Mucosa of descending colon (tissue), 3 donors: ENCODE measurements around the gene GABRR3. TPM values are rescaled to one million over a fixed set of nuclear protein-coding genes. Genes with fewer than 3 reads are reported as not detected.

Experiments used
- ATAC-seq: fragments of 200-7000 bp; cut with Tn5 transposase; one replicate; pipeline ENCODE4 v1.9.1; 2020; ENCODE audit warnings: mild to moderate bottlenecking, moderate library complexity
- DNase-seq, 3 donors: peaks; one replicate each; pipeline ENCODE4 v3.0.0-alpha.2; 2020
- H3K36me3 ChIP-seq: fragments of 200-600 bp; one replicate; pipeline ENCODE4 v1.8.0; 2021; ENCODE audit warnings: low read depth, mild to moderate bottlenecking
- H3K4me1 ChIP-seq: fragments of 200-600 bp; one replicate; pipeline ENCODE4 v1.8.0; 2021; ENCODE audit warnings: low read depth, mild to moderate bottlenecking
- H3K4me3 ChIP-seq: fragments of 200-600 bp; one replicate; pipeline ENCODE4 v1.8.0; 2021; ENCODE audit warnings: mild to moderate bottlenecking
- H3K9me3 ChIP-seq: fragments of 200-600 bp; one replicate; pipeline ENCODE4 v1.8.0; 2021; ENCODE audit warnings: mild to moderate bottlenecking
- intact Hi-C, 2 donors: fragments of 100-400 bp; cut with DNase I in 1 of 2; cut with micrococcal nuclease in 1 of 2; formaldehyde crosslinking; loops; one replicate each; pipeline versions ENCODE4 v1.11.0 to v1.11.1; 2022; cut with DNase I, micrococcal nuclease
- total RNA-seq, 3 donors: library from RNA; stranded (reverse); fragmentation: NEBNext Ultra II Directional in 2 of 3; extraction: Animal tissue kit (Norgen Biotek cat#: 25700) in 2 of 3; gene quantifications; one replicate each; pipeline versions ENCODE4 v1.2.1 to v1.2.4, GENCODE V29; 2021 to 2023
- TF ChIP-seq, protein P1 (sequence below): fragments of 200-600 bp; IDR thresholded peaks from one replicate; pipeline ENCODE4 v1.8.0; 2022; ENCODE audit warnings: antibody characterized with exemption, mild to moderate bottlenecking
- donor health status: DM: no; HTN: no; CAD: no; lungs with moderate emphysema.
- donor health status: DM: no; HTN: no; CAD: no.
- donor health status: DM: no; HTN: yes; CAD: no.

Gene GABRR3
- total RNA-seq, 3 donors from 2014 or later = not detected

DNA sequence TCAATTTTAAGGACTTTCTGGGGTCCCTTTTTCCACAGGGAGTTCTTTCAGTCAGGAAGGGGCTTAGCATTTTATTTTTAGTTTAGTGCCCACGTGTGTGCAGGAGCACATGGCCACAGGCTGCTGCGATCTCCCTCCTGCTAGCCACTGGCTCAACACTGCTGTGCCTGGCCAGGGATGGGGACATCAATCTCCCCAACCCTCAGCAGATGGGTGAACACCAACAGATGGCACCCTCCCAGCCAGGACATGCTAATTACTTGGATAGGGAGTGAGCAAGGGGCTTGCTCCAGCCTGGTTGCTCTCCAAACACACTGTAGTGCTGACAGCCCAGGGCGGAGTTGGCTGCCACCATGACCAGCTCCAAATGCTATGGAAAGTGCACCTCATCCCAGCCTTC lies 55.5 kb downstream of the GABRR3 start:
- TF ChIP-seq, protein P1, sequence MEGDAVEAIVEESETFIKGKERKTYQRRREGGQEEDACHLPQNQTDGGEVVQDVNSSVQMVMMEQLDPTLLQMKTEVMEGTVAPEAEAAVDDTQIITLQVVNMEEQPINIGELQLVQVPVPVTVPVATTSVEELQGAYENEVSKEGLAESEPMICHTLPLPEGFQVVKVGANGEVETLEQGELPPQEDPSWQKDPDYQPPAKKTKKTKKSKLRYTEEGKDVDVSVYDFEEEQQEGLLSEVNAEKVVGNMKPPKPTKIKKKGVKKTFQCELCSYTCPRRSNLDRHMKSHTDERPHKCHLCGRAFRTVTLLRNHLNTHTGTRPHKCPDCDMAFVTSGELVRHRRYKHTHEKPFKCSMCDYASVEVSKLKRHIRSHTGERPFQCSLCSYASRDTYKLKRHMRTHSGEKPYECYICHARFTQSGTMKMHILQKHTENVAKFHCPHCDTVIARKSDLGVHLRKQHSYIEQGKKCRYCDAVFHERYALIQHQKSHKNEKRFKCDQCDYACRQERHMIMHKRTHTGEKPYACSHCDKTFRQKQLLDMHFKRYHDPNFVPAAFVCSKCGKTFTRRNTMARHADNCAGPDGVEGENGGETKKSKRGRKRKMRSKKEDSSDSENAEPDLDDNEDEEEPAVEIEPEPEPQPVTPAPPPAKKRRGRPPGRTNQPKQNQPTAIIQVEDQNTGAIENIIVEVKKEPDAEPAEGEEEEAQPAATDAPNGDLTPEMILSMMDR = no peak
- H3K9me3 ChIP-seq = no peaks in the 10 kb centered on the region
- ATAC-seq = no peak

DNA sequence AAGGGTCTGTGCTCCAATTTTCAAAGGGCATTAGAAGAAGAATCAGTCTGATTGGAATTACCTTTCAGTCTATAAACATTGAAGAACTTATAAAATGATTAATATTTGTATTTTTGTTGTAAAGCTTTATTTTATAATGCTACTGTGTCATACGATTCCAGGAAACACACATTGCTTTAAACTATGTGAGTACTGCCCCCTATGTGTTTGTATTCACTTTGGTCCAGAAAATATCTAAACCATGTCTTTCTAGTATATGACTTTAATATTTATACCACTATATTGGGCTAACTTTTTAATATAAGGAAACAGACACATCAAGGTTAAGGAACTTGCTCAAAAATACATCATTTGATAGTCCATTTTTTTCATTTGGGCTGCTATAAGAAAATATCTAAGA lies 59.6 kb downstream of the GABRR3 start:
- ATAC-seq = no peak
- intact Hi-C loops = no loop called here

More for the DNA sequence above, 55.5 kb downstream of the GABRR3 start:
- H3K4me1 ChIP-seq = no peaks in the 10 kb centered on the region
- H3K4me3 ChIP-seq = no peak overlapping the region
- no peaks in the 10 kb centered on the region for H3K36me3 ChIP-seq
- no peak for DNase-seq
- intact Hi-C loops = no loop called here

DNA sequence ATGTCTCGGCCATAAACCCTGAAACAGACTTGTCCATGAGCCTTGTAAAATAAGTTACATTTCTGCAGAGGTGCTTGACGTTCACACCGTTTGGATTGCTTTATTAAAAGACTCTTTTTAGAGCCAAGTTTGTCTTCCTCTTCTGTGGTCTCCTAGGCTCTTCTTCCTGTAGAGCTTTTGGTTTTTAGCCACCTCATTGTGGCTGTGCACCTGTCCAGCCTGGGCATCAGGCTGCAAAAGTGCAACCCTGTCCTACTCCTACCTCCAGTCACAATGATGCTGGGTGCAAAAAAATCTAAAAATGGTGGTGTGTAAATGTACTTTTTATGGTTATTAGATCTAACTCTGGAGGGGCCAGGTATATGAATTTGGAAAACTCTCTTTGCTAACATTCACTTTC lies 60.1 kb downstream of the GABRR3 start:
- no peaks in the 10 kb centered on the region for H3K36me3 ChIP-seq
- no peaks in the 10 kb centered on the region for H3K9me3 ChIP-seq
- H3K4me3 ChIP-seq = no peak overlapping the region
- peaks cover 11% of the 10 kb centered on the region for H3K4me1 ChIP-seq
- intact Hi-C loops = no loop called here
- TF ChIP-seq, protein P1 = no peak
- ATAC-seq (no peak), DNase-seq (no peak)

More for the DNA sequence above, 59.6 kb downstream of the GABRR3 start:
- Histone ChIP-seq H3K9me3 (no peaks in the 10 kb centered on the region), H3K4me3 (no peak overlapping the region), H3K4me1 (peaks cover 11% of the 10 kb centered on the region), H3K36me3 (no peaks in the 10 kb centered on the region)
- TF ChIP-seq, protein P1 = no peak
- no peak for DNase-seq

DNA sequence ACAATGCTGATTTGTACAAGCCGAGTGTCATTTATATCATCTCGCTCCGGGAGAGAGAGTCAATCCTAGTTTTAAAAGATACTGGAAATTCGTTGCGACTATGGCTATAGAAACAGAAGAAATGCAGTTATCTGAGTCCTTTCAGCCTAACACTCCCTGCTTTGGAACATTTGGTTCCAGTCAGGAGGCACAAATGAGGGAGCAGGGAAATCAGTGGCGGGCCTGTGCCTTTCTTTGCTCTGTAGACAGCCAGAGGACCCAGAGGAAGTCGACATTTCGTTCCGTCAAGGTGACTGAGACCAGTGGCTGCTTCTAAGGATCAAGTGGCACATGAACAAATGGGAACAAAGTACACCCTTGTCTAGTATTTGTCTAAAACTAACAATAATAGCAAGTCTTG lies 62.1 kb downstream of the GABRR3 start:
- ATAC-seq (no peak), DNase-seq (no peak)
- Histone ChIP-seq H3K4me3 (no peak overlapping the region), H3K9me3 (no peaks in the 10 kb centered on the region), H3K4me1 (peaks cover 11% of the 10 kb centered on the region), H3K36me3 (no peaks in the 10 kb centered on the region)
- TF ChIP-seq, protein P1 = no peak
- intact Hi-C loops = no loop called here

DNA sequence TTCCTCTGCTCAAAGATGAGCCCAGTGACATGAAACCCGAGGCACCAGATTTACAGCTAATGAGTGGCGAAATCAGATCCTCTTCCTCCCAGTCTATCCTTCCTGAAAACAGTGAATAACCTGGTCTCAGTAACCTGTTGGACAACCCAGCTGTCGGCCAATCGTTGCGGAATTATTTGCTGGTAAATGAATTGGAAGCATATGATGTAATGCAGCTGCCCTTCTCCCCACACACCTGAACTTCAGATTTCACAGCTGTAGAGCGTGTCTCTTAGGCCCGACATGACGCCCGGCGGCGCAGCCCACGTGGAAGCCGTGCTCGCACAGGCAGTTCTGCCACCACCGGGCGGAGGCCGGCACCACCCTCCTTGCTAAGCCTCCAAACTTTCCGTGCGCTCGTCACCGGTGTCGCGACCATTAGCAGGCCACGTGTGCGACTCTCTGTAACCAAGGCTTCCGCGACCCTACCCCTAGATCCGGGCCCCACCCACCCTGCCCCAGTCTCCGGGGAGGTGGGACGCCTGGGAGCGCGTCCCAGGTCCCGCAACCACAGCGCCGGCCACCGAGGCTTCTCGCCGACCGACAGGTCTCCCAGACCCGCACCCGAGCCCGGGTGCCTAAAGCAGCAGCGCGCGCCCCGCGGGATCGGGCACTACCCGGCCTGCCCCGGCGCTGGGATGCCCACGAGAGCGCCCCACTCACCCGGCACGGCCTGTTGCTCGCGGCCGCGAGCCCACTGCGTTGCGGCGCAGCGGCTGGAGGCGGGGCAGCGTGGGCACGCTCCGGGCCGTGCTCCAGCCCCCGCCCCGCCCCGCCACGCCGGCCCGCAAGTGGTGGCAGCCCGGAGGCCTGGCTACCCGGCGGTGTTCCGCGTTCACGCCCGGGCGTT lies 63.2 kb downstream of the GABRR3 start, which contains the start of gene RIOX2:
RIOX2 (minus strand) TSS at position 753 of the 889 bp plus-strand sequence. CDS start 4,838 bp downstream, outside the sequence.
- Histone ChIP-seq H3K9me3 (no peaks in the 10 kb centered on the region), H3K4me3 (peak within 1 kb of the TSS; percentile 61), H3K36me3 (no peaks in the 10 kb centered on the region), H3K4me1 (peaks cover 11% of the 10 kb centered on the region)
- DNase-seq (peak; percentile 85 to 89 (median 87)), ATAC-seq (peak; percentile 98)
- intact Hi-C loops = no loop called here
- TF ChIP-seq, protein P1 = no peak
